Limb (tissue), 2 donors: ENCODE data around the gene OGA.
"Not testable (repeated sequence)": the region's sequence is repeated elsewhere in the genome, so short reads cannot be mapped to it uniquely, and the experiment has no call there.

Experiments used
- DNase-seq, 2 donors: peaks; one replicate each; pipeline ENCODE4 v3.0.0-alpha.2; 2016; ENCODE audit errors: extremely low spot score in 2 of 2

The OGA gene

GRCh38 chr10:101807158-101807557 is 11.1 kb downstream of the OGA start:
- no peak for DNase-seq

GRCh38 chr10:101803511-101803910 is 14.7 kb downstream of the OGA start:
- no peak for DNase-seq

- no peak for DNase-seq
Observed at GRCh38 chr10:101797403-101798059, 20.7 kb downstream of the OGA start.

- no peak for DNase-seq
Observed at GRCh38 chr10:101793526-101793925, 24.7 kb downstream of the OGA start.

DNA sequence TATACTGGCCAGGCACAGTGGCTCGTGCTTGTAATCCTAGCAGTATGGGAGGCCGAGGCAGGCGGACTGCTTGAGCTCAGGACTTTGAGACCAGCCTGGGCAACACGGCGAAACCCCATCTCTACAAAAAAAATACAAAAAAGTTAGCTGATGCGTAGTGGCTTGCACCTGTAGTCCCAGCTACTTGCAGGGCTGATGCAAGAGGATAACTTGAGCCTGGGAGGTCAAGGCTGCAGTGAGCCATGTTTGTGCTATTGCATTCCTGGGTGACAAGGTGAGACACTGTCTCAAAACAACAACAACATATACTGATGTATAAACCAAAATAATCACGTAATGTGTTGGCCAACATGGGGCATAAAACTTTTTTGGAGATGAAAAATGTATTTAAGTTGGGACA is 28.6 kb downstream of the OGA start:
- no peak for DNase-seq

DNA sequence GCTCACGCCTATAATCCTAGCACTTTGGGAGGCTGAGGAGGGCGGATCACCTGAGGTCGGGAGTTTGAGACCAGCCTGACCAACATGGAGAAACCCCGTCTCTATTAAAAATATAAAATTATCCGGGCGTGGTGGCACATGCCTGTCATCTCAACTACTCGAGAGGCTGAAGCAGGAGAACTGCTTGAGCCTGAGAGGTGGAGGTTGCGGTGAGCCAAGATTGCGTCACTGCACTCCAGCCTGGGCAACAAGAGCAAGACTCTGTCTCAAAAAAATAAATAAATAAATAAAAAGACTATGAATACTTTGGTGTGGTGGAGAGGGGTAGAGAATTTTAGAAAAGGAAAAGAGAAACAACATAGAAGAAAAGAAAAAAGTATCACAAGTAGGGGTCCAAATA is 29.0 kb downstream of the OGA start:
- not testable (repeated sequence) for DNase-seq

DNA sequence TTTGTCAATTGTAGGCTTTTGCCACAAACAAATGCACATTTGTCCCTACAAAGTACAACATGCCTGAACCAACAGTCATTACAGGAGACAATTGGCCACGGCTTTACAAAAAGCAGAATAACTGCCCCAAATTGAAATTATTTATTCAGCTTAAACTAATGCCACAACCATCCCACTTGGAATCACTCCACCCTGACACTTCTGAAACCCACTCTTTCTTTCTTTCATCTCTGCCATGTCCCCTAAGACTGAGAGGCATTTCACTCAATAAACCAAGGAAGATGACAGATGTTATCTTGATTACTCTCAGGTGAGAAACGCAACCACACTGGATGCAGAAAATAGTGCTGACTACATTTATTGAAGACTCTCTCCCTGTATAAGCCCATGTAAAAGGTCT is 32.4 kb downstream of the OGA start:
- DNase-seq: no peak

DNA sequence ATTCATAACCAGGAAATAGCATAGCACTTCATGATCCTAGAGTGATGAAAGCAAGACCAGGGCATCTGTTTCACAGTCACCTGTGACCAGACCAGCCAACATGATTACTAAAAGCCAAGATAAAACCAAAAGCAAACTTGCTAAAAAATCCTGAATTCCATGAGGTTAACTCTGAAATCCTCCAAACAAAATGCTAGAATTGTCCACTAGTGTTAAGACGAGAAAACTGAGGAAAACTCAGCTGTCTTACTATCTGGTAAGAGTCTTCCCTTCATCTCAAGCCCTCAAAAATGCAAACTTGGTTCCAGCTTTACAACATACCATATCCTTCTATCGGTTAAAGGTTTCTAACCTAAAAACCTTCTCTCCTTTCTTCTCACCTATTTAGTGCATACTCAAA is 33.7 kb downstream of the OGA start:
- no peak for DNase-seq

DNA sequence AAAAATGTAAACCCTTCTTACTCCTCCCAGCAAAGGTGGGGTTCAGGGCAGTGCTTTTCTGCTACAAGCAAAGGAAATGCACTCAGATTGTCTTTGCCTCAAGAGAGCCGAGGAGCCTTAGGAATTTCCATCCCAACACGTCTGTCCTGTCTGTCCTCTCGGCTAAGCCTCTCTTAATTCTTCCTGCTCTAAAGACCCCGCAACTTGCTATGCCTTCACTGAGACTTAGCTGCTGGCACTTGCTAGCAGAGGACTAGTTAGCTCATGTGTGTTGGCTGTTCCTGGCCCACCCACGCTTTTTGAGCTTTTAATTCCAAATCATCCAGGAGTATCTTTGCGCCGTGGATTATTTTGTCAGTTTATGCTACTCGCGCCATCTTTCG is 34.5 kb downstream of the OGA start:
- DNase-seq: no peak

GRCh38 chr10:101782811-101783735 is 35.2 kb downstream of the OGA start, which contains the start of gene NPM3:
NPM3 (minus strand) TSS chr10:101783446; CDS start chr10:101783390, 56 bp downstream.
- DNase-seq: peak; percentile 90 to 93

- DNase-seq: no peak
Observed at GRCh38 chr10:101781984-101782810, 36.0 kb downstream of the OGA start.

GRCh38 chr10:101781655-101781983 is 36.6 kb downstream of the OGA start:
- no peak for DNase-seq

DNA sequence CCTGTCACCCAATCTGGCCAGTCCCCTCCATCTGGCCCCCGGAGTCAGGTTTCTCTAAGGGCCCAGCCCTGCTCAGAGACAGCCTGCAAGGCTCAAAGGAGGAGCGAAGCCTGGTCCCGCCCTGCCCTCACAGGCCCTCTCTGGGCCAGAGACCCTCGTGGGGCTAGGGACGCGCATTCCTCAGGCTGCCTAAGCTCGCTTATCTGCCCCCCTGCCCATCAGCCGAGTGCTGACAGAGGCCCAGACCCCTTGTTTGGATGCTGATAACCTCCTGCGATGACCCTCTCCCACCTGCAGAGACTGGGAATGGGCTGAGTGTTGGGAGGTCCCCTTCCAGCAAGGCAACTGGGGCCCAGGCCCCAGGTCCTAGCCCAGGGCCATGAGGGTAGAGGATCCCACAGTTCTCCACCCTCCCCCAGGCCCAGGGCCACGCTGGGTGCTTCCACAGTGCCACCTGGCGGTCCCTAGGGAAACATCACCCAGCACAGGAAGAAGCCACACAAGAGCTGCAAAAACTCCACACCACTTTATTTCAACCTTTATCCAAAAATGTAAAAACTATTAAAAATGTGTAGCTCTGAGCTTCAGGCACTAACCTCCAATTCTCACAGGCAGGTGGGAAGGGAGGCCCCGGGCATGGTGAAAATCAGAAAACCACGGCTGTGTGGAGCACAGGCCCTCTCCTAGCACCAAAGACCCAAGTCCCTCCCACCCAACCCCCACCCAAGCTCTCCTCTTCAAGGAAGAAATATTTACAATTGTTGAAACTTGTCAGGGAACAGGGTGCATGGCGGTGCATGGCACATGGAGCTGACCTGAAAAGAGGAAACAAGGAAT is 37.2 kb downstream of the OGA start:
- DNase-seq: peak; percentile 28 to 72

GRCh38 chr10:101780187-101780817 is 37.9 kb downstream of the OGA start:
- DNase-seq: no peak

- peak; percentile 36 to 88 for DNase-seq
Observed at GRCh38 chr10:101779544-101780186, 38.6 kb downstream of the OGA start.

DNA sequence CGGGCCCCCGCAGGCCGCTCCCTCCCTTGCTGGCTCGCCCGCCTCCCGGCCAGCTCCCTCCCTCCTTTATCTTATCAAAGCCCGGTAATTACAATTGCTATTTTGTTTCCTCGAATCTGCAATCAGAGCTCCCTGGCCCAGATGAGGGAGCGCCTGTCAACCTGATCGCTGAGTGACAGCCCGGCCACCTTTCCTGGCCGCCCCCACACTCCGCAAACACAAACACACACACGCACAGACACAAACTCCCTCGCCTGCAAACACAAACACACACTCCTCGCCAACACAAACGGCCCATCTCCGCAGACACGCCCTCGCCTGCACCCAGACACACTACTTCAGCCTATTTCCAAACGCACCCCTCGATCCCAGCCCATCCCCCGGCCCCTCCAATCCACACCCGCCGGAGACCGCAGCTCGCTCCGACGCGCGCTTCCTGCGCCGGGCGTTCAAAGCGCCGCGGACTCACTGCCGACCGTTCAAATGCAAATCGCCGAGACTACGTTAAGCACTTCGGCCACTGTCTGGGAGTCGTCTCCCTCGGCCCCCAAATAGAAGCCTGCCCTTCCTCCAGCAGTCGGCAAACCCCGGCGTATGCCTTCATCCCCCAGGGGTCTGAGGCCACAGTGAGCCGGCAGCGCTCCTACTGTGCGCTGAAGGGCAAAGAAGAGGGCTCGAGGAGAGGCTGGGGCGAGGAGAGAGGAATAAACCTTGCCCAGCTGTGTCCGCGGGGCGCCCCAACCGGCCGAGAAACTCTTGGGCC is 39.3 kb downstream of the OGA start:
- DNase-seq: peak in 1 of 2 donors; percentile 51

GRCh38 chr10:101778151-101778780 is 40.0 kb downstream of the OGA start:
- DNase-seq: no peak

- DNase-seq: no peak
Observed at GRCh38 chr10:101777619-101778145, 40.6 kb downstream of the OGA start.
